NCI-H2081 treated with DMSO at 0.1 percent for 48 hours (cell line): ENCODE measurements around the gene POM121L2.
"Not testable (repeated sequence)": the region's sequence is repeated elsewhere in the genome, so short reads cannot be mapped to it uniquely, and the experiment has no call there.

ENCODE experiments used
- DNase-seq: peaks from one replicate; lab custom pipeline; 2025; lab: John Stamatoyannopoulos, UW

Gene POM121L2

DNA sequence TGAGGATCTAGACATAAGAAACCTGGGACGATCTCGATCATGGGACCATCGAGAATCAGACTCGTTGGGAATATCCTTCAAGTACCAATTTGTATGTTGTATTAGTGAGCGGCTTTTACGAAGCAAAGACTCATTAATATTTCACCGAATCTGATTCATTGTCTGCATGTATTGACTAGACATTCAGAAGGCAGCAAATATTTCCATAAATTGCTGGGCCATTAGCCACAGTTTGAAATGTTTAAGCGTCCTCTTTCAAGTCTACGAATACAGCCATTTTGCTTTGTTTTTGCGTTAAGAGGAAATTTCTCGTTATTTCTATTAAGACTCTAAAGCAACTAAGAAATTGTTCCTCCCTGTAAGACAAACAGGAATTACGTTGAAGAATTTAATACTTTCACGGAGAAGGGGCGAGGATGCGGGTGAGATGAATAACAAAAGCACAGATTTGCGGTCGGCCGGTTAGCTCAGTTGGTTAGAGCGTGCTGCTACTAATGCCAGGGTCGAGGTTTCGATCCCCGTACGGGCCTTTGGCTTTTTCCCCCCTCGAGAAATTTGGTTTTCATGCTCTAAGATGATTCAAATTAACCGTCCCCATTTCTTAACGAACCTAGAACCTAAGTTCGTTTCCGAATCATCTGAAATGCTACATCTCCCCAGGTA is 18.5 kb downstream of the POM121L2 start:
- DNase-seq, result no peak

DNA sequence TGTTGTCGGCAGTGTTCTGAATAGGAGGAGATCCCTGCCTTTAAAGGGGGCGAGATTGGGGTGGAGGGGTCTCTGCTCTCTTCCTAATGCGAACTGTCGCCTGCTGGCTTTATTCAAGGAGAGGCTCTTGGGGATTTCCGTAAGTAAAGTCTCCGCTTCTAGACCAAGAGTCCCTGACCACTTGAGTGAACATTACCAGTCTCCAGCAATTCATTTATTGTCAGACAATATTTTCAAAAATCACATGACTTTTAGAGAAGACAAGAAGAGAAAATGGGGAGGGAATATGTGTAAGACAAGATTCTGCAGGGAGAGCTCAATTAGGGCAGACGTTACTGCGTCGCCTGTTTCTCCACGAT is 21.2 kb downstream of the POM121L2 start:
- no peak for DNase-seq

DNA sequence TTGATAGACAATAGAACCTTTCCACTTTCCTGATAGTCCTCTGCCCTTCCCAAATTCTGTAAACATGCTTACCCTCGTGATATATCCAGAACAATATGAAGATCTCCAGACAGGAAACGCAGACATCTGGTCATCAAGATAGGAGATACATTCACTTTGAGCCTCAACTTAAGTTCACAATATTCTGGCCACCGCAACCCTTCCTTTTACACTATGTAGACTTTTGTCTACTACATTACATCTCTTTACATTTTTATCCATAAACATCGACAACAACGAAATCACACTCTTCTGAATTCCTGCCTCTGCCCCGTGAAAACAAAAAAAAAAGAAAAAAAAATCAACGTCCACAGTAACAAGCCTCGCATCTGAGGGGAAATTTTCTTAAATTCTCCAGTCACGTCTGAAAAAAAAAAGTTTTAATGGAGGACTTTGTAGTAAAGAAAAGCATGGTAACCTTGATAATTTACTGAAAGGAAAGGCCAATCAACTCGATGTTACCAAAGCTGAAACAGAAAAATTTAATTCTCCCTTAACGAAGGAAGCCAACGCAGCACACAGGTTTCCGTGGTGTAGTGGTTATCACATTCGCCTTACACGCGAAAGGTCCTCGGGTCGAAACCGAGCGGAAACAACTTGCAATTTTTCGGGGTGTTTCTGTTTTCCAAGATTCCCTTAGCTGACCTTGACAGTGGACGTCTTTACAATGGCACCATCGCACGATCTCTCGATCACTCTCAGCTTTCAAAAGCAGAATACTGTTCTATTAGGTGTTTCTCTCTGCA is 21.8 kb downstream of the POM121L2 start:
- no peak for DNase-seq

DNA sequence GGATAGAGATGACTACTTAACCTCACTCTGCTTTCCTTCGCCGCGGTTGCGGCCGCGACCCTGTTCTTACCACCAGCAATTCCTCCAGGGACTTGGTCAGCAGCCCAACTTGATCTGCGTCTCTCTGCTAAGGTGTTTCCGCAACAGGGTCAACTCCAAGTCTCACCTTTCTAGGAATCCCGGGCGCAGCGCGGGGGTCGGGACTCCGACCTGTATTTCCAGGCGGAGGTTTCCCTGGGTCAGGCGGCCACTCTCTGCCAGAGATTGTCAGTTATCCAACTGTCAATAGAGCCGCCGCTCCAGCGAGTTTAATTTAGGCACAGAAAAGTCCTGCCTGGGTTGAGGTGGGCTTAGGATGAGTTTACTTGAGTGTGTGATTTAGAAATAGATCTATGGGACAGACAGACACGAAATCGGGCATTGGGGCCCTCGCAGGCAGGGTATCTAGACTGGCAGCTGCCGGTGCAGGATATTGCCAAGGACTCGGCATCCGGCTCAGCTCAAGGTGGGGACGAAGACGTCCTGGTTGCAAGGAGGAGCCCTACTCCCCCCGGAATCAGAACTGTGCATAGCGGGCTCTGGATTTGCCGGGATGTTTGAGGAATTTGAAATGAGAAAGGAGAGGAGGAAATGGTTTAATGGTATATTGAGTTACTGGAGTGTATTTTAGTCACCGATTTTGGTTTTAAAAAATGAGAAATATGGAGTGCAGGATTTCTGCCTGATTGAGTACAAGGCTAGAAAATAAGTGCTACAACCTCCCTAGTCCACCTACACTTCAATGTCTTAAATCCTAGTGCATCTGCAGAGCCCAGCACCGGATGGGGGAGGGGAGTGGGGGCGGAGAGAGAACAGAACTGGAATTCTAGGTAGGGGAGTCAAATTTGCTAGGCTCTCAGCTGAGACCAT is 23.7 kb downstream of the POM121L2 start:
- no peak for DNase-seq

DNA sequence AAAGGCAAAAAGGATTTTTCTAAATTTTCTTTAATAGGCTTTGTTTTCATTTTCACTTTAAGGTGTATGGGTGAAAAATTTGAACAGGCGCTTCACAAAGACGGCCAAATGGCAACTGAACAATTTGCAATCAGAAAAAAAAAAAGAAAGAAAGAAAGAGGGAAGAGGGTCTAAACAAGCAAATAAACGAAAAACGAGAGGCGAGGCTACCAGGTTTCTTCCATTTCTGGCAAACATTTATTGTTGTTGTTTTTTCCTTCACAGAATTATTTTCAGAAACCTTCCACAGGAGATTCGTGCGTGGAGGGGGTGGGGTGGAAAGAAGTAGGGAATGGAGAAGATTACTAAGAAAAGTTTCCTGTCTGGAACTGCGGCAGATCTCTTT is 24.3 kb downstream of the POM121L2 start:
- DNase-seq, result no peak

DNA sequence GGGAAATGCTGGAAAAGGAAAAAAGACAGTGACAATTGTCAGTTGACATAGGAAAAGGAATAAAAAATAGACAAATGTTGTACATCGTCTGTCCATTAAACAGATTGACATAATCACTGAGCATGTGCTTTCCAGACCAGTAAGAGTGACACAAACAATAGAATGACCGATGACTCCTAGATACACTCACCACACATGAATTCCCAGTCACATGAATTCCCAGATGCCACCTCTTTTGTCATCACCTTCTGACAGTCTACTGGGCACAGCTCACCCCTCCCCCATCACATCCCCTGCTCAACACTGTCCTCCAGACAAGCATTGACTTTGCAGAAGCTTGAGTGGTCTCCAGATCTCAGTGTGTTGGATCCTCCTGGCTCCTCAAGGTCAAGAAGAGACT is 25.9 kb downstream of the POM121L2 start:
- no peak for DNase-seq

DNA sequence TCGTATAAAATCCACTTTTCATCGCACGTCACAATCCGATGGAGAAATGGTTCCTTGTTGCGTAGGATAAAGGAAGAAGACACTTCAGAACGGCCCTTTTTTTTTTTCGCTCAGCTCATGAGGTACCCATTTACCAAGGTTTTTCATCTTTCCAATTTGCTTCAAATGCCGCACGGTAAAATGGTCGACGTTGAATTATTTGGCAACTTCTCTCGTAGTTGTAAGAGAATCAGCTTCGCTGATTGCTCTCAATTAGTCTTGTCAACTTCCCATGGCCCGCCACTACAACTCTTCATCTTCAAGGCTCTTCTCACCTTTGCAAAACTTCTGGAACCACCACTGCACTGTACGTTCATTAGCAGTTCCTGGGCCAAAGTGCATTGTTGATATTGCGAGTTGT is 28.8 kb downstream of the POM121L2 start:
- no peak for DNase-seq

DNA sequence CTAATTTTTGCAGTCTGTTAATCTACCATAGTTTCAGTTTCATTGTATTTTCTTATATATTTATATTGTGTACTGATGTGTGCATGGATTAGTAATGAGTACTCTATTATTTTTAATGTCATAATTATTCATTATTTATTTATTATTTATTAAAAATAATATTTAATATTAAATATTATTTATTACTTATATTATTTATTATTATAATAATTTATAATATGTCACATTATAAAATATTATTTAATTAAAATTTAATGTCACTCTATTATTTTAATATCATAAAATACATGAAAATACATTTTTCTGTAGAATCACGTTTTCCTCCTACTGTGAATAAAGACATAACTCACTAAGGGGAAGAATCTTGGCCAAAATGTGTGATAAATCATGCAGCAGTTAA is 30.5 kb downstream of the POM121L2 start:
- DNase-seq, result no peak

DNA sequence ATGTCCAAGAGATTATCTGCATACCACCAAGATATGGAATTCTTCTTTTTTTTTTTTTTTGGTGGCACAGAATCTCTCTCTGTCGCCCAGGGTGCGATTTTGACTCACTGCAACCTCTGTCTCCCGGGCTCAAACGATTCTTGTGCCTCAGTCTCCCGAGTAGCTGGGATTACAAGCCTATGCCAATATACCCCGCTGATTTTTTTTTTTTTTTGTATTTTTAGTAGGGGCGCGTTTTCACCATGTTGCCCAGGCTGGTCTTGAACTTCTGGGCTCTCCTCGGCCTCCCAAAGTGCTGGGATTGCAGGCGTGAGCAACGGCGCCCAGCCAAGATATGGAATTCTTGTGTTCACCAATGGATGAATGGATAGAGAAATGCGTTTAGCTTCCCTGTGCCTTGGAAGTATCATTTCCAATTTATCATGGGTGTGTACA is 31.0 kb downstream of the POM121L2 start:
- no peak for DNase-seq

DNA sequence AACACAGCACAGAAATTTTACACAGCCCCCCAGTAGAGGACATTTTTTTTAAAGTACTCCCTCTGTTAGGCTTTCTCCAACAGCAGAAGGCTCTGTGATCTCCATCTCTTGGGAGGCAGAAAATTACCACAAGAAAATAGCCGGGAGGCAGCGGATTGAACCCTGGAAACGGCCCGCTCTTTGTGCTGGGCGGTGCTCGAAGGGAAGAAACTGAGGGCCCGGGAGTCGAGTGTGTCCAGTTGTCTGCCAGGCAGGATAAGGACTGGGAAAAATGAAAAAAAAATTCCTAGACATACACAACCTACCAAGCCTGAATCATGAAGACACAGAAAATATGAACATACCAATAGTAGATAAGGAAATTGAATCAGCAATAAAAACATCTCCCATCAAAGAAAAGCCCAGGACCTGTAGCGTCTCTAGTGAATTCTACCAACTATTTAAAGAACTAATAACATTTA is 31.5 kb downstream of the POM121L2 start:
- DNase-seq, result no peak

DNA sequence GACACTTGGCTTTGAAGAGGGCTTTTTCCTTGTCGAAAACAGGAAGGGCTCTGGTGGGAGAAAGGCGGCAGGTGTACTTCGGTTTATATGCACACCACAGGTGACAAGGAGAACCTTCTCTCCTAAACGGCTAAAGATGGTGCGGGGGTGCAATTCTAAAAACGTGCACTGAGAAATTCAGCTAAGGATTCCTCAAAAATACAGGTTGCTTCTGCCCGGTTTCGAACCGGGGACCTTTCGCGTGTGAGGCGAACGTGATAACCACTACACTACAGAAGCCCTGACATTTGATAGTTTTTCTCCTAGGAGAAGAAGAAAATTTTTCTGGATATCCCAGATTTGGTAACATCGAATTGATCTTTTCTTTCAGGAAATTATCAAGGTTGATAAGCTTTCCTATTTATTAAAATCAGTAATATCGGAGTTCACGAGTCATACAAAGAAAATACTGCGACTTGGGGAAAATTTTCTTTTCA is 32.0 kb downstream of the POM121L2 start:
- DNase-seq, result no peak

DNA sequence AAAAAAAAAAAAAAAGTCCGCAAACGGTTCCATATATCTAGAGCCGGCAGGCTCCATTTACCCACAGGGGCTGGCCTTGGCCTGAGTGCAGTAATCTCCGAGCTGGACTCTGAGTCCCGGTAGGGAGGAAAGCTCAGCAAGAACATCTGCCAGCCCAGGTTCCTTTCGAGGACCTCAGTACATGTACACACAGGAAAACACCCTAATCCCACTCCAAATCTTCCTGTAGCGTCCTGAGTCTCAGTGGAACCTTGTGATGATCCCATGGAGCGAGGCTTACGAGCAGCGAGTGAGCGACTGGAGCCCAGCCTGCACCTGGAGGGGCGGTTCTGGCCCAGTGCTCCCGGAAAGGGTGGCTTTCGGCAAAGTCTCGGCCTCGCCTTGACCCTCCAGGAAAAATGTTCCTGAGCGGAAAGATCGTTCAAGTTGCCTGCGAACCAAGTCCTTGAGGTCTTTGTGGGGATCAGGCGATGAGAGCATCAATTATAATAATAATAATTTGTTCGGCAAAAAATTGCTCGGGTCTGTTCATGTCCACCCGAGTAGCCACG is 32.5 kb downstream of the POM121L2 start:
- DNase-seq, result no peak

DNA sequence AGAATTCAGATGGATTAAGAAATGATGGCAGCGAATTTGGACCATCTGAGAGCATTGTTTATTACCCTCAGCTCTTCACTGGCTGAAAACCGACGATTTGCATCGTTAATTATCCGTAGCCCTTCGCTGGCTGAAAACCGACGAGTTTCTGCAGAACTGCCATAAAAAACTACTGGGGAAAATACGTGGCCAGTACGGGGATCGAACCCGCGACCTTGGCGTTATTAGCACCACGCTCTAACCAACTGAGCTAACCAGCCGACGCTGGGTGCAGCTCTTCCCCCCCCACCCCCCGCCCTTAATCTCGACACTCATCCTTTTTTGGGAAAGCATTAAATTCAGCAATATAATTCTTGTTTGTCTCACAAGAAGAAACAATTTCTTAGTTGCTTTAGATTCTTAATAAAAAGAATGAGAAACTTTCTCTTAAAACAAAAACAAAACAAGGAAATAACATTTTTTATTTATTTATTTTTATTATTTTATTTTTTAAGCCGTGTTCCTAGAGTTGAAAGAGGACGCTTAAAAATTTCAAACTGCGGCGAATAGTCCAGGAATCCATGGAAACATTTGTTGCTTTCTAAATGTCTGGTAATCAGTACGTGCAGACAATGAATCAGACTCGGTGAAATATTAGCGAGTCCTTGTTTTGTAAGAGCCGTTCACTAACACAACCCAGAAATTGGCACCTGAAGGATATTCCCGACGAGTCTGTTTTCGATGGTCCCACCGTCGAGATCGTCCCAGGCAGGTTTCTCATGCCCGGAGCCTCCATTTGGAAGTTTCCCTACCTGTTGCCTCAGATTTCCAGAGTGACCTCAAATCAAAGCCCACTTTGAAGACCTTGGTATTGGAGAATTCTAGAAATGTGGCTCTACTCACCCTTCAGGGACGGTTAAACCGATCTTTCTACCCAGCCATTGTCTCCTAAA is 36.8 kb downstream of the POM121L2 start:
- DNase-seq, result no peak

DNA sequence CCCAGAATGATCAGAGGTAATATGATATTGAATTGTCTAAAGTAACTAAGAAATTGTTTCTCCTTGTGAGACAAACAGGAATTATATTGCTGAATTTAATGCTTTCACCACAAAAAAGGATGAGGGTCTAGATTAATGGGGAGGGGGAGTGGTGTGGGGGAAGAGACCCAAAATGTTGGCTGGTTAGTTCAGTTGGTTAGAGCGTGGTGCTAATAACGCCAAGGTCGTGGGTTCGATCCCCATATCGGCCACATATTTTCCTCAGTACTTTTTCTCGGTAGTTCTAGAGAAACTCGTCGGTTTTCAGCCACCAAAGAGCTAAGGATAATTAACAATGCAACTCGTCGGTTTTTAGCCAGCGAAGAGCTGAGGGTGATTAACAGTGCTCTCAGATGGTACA is 38.3 kb downstream of the POM121L2 start:
- DNase-seq, result no peak

DNA sequence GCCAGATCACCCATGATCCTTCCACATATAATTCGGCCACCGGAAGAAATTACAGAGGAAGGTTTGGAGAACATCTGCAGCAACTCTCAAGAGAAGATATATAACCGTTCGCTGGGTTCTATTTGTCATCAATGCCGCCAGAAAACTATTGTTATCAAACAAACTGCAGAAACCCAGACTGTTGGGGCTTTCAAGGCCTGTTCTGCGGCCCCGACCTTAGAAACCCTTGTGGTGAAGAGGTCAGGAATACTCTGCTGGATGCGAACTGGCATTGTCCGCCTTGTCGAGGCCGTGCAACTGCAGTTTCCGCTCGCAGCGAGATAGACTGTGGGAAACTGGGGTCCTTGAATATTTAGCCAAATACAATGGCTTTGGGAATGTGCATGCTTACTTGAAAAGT is 43.3 kb downstream of the POM121L2 start:
- DNase-seq, result no peak

DNA sequence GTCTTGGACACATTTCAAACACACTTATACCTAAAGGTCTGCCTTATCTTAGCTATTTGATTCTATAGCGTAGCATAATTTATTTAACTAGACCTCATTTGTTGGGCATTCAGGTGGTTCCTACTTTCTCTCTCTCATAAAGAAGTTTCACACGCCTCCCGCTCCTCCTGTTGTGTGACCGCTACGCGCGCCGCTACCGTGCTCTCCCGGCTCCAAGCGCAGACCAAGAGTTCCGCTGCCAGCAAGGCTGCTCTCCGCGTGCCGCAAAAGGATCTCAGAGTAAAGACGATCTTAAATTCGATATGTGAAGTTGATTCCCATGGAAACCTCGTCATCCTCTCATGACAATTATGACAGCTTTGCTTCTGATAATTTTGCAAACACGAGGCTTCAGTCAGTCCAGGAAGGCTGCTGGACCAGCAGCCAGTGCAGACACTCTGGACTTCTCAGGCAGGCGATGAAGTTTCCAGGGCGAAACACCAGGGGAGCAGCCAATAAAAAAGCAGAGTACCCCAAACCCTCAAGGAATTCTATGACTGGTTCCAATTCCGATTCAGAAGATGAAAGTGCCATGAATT is 44.1 kb downstream of the POM121L2 start:
- no peak for DNase-seq

DNA sequence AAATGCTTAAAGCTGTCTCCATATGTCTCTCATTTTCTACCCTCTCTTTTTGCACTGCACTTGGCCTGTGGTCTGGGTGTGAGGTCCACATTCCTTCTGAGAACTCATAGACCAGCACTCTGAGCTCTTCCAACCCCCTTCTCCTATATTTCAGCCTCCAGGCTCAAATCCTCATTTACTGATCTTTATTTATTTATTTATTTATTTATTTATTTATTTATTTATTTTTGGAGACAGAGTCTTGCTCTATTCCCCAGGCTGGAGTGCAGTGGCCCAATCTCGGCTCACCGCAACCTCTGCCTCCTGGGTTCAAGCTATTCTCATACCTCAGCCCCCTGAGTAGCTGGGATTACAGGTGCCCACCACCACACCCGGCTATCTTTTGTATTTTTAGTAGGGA is 45.1 kb downstream of the POM121L2 start:
- DNase-seq, result not testable (repeated sequence)

DNA sequence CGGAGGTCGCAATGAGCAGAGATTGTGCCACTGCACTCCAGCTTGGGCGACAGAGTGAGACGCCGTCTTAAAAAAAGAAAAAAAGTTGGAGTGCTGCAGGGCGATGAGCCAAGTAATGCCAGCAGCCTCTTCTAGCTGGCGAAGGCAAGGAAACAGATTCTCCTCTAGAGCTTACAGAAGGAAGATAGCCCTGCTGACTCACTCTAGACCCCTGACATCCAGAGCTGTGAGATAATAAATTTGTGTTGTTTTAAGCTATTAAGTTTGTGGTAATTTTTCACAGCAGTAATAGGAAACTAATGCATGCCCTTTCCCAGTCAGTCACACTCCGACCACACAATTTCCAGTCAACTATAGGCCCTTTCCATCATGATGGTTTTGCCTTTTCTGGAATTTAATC is 48.2 kb downstream of the POM121L2 start:
- no peak for DNase-seq

DNA sequence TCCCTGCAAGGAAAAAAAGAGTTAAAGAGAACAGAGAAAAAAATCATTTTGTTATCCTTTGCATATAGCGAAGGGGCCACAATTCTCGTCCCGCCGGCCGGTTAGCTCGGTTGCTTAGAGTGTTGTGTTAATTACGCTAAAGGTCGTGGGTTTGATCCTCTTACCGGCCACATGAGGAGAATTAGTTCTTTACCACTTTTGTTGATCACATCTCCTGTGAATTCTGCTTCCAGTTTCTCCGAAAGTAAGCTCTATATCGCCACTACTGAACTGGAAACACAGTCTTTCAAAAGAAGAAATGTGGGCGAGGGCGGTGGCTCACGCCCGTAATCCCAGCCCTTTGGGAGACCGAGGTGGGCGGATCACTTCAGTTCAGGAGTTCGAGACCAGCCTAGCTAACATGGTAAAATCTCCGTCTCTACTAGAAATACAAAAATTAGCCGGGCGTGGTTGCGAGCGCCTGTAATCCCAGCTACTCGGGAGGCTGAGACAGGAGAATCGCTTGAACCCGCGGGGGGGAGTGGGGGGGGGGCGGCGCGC is 51.2 kb downstream of the POM121L2 start:
- no peak for DNase-seq

DNA sequence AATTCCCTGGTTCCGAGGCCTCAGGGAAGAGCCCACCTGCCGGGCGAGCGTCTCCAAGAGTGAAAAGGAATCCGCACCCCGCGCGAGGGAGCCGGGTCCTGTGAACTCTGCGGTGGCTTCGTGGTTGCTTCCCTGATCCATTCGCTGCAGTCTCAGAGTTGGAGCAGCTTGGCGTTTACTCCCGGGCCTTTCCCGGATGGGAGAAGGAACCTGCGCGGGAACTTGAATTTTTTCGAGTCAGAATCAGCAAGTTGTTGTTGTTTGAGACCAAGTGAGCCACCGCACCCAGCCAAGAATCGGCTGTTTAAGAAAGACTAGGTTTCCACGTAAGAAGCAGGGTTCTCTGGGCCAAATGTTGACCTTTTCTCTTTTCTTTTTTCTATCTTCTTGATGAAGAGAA is 51.7 kb downstream of the POM121L2 start:
- no peak for DNase-seq
